IPS-18c (cell line): Measurements from ENCODE around the gene BCAS1.
"Not testable (repeated sequence)": the region's sequence is repeated elsewhere in the genome, so short reads cannot be mapped to it uniquely, and the experiment has no call there.

Source experiments
- H3K4me3 ChIP-seq: 2 replicates; pipeline ENCODE4 v1.7.0; 2013; ENCODE audit warnings: low read depth, mild to moderate bottlenecking, low read length, moderate library complexity; ENCODE audit not compliant: insufficient read depth
- H3K9me3 ChIP-seq: one replicate; pipeline ENCODE4 v1.6.1; 2013; ENCODE audit warnings: mild to moderate bottlenecking, low read length, moderate library complexity; ENCODE audit not compliant: control insufficient read depth, insufficient read depth

The BCAS1 gene

DNA sequence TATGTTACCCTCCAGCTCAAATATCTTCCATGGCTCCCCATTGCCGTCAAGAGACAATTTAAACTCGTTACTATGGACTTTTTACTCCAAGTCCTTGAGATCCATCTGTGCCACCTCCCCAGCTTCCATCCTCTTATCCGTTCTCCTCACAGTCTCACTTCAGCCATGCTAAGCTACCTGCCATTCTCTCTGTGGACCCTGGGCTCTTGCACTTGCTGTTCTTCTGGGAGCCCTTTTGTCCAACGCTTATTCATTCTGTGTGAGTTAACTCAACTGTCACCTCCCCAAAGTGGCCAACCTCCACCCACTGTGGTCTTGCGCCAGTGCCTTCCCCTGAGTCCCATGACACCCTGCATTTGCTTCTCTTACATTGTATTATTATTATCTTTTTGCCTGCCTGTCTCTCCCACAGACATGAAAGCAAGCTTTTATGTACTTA is 132.4 kb downstream of the BCAS1 start:
- Histone ChIP-seq H3K9me3 (no peaks in the 10 kb centered on the region), H3K4me3 (no peak overlapping the region)

DNA sequence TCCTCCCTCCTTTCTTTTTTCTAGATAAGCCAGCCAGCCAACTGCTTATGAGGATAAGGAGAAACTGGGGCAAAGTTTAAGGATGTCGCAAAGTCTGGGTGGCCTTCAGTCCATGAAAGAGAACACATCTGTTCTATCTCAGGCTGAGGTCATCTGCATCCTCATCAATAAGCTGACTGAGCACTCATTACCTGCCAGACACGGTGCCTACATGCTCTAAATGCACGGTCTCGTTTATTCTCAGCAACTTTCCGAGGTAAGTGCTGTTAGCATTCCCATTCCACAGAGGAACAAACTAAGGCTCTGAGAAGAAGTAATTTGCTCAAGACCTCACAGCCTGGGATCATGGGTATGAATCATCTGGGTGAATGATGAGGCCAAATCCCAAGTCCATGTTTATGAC is 133.1 kb downstream of the BCAS1 start:
- no peak overlapping the region for H3K4me3 ChIP-seq
- no peaks in the 10 kb centered on the region for H3K9me3 ChIP-seq

DNA sequence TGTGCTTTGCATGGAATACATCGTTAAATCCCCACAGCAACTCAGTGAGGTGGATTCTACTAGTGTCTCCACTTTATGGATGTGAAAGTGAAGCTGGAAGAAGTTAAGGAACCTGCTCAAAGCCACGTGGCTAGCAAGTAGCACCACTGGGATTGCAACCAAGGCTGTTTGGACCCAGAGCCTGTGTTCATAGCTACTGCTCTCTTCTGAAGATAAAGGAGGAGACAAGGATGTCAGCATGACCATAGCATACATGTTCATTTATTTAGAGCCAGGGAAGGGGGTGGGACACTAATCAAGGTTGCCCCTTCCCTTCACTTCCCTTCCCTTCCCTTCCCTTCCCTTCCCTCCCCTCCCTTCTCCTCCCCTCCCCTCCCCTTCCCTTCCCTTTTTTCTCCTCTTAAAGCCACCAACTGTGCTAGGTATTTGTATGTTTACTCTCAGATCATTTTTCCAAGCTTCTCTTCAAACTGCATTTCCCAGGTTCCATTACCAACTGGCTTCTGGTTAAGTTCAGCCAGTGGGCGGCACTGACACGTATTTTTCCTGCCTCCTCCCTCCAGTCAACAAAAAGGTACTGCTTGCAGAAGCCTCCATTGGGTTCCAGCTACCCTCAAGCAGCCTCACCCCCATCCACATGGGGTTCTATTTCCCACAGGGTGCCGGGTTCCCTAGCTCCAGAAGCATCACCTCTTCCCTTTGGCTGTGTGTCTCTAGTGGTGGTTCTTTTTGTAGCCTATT is 134.9 kb downstream of the BCAS1 start:
- Histone ChIP-seq H3K9me3 (no peaks in the 10 kb centered on the region), H3K4me3 (no peak overlapping the region)

GRCh38 chr20:53934421-53935343 is 135.7 kb downstream of the BCAS1 start:
- no peaks in the 10 kb centered on the region for H3K9me3 ChIP-seq
- no peak overlapping the region for H3K4me3 ChIP-seq

DNA sequence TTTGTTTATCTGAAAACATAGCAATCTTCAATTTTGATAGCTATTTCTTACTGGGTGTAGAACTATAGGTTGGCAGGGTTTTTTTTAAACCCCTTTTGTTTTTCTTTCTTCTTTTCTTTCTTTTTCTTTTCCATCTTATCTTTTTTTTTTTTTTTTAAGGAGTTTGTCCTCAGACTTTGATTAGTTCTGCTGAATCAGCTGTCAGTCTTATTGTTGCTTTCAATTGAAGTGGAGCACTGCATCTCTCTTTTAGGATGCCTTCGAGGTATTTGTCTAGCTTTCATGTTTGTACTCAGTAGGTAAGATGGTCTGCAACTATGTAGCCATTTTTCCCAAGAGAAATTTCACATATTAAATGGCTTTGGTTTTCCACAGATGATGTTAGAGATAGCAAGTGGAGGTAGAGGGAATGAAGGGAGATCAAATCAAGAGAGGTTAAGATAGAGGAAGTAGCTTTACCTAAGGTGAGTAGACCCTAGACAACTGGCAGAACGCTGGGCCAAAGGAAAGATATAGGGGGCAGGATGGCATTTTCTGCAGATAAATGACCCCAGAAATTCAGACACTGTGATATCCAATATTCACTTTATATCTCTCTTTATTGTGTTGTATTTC is 137.1 kb downstream of the BCAS1 start:
- no peaks in the 10 kb centered on the region for H3K9me3 ChIP-seq
- no peak overlapping the region for H3K4me3 ChIP-seq

DNA sequence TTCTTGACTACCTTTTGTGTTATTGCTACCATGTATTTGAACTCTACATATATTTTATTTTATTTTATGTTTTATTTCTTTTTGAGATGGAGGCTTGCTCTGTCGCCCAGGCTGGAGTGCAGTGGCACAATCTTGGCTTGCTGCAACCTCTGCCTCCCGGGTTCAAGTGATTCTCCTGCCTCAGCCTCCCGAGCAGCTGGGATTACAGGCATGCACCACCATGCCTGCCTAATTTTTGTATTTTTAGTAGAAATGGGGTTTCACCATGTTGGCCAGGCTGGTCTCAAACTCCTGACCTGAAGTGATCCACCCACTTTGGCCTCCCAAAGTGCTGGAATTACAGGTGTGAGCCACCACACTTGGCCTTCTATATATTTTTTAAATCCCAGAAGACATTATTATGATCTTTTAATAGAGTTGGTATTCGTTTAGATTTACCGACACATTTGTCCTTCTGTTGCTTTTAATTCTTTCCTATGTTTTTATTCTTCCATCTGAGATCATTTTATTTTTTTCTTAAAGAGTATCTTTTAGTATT is 137.7 kb downstream of the BCAS1 start:
- H3K4me3 ChIP-seq, H3K9me3 ChIP-seq: not testable (repeated sequence)

DNA sequence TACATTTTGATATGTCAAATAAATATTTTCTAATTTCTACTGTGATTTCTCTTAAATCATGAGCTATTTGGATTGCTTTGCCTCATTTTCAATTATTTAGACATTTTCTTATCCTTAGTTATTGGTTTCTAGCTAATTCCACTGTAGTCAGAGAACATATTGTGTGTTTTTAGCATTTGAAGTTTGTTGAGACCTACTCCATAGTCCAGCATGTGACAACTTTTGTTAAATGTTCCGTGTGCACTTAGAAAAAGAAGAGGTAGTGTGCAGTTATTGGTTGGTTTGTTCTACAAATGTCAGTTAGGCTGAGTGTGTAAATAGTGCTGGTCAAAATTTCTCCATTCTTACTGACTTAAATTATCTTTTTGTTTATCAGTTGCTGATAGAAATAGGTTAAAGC is 138.8 kb downstream of the BCAS1 start:
- no peak overlapping the region for H3K4me3 ChIP-seq
- no peaks in the 10 kb centered on the region for H3K9me3 ChIP-seq

DNA sequence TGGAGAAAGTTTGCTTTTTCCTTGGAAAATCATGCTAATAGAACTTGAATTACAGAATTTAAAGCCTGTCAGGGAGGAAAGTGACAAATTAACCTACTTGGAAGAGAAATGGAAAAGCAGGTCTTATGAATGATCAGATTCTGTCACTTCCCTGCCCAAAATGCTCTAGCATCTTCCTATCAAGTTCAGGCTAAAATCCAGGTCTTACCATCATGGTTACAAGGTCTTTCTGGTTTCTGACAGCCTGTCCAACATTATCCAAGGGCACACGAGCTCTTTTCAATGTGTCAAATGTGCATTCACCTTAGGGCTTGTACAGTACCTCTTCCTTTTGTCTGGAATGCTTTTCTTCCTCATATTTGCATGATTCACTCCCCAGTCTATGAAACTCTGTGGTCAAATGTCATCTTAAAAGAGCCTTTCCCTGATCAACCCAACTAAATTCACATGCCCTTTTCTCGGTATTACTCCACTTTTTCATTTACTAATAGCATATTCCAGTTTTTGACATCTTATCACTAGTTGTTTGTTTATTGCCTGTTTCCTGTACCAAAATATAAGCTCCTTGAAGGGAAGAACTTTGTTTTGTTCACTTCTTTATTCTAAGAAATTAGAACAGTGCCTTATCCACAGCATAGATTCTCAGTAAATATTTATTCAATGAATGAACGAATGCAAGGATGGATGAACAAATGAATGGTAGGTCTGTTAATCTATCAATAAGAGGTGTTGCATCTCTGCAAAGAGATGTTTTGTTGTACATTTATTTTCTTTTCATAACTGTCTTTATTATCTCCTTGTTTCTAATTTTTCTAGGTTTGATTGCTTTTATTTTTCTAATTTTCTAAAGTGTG is 139.5 kb downstream of the BCAS1 start:
- H3K4me3 ChIP-seq: no peak overlapping the region
- no peaks in the 10 kb centered on the region for H3K9me3 ChIP-seq

GRCh38 chr20:53929974-53930650 is 140.3 kb downstream of the BCAS1 start:
- Histone ChIP-seq H3K9me3 (no peaks in the 10 kb centered on the region), H3K4me3 (no peak overlapping the region)

DNA sequence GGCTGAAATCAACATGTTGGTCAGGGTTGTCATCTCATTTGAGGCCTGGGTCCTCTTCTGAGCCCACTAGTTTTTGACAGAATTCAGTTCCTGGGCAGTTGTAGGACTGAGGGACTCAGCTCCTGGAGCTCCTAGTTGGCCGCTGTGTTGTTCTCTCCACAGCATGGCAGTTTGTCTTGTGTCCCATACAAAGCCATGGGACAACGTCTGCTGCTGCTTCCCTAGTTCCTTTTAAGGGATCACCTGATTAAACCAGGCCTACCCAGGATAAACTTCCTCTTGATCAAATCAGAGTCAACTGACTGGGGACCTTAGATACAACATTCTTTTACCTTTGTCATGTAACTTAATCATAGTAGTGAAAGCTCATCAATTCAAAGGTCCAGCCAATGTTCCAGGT is 141.0 kb downstream of the BCAS1 start:
- Histone ChIP-seq H3K9me3 (no peaks in the 10 kb centered on the region), H3K4me3 (no peak overlapping the region)

- Histone ChIP-seq H3K9me3 (no peaks in the 10 kb centered on the region), H3K4me3 (no peak overlapping the region)
Observed at GRCh38 chr20:53927990-53928389, 142.4 kb downstream of the BCAS1 start.

- H3K4me3 ChIP-seq: no peak overlapping the region
- H3K9me3 ChIP-seq: no peaks in the 10 kb centered on the region
Observed at GRCh38 chr20:53926428-53927028, 143.9 kb downstream of the BCAS1 start.

GRCh38 chr20:53925651-53926401 is 144.6 kb downstream of the BCAS1 start:
- Histone ChIP-seq H3K4me3 (no peak overlapping the region), H3K9me3 (no peaks in the 10 kb centered on the region)

DNA sequence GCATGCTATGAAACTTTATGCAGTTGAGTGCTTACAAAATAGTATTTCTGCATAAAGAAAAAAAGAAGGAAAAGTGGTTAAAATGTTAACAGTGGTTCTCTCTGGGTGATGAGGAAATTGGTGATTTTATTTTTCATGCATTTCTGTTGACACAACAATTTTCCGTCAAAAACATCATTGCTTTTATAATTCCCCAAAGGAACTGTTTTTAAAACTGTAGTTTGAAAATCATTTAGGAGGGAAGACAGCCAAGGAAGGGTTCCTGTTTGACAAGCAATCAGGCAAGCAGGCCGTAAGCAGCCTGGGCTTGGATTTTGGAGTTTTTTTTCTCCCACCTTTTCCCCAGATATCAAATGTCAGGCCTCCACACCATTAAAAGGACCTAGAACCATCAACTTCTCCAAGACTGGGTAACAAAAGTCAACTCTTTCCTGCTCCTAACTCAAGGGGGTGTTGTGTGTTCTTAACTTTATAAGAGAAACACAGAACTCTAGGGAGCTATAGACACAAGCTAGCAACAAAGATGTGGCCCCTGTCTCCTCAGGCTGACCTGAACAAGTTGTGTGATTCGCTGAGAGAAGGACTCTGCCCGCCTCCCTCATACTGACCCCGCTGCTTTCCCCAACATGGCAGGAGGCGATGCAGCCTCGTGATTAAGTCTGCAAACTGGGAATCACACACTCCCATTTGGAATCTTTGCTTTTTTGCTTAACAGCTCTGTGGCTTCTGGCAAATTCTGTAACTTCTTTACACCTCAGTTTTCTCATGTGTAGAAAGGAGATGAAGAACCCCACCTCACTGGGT is 146.6 kb downstream of the BCAS1 start:
- H3K9me3 ChIP-seq: no peaks in the 10 kb centered on the region
- no peak overlapping the region for H3K4me3 ChIP-seq

DNA sequence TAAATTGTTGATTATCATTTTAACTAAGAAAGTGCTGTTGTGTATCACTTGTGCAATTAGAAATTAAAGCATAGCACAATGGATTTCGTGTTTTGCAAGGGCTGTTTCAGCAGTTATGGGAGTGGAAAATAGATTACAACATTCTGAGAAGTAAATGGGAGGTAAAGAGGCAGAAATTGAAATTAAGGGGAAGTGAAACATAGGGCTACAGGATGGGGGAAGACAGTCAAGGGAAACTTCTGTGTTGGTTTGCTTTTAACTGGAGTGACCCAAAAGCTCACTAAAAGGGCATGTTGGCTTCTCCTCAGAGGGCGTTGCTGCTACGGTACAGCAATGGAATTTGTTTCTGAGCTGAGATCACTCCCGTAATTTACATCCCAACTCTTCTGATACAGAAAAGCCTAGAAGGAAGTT is 147.5 kb downstream of the BCAS1 start:
- Histone ChIP-seq H3K9me3 (no peaks in the 10 kb centered on the region), H3K4me3 (no peak overlapping the region)
